H1 (cell line): ENCODE data around the gene LEPR.
A peak's percentile ranks its signal among the peaks of the same experiment; 100 is the strongest.

Source experiments
- BRCA1 ChIP-seq: IDR thresholded peaks from 2 replicates; pipeline ENCODE4 v1.6.1; 2012; ENCODE audit warnings: low read depth, low read length, improper control_type of control experiment
- CREB1 ChIP-seq: IDR thresholded peaks from 2 replicates; pipeline ENCODE4 v1.6.1; 2012; ENCODE audit warnings: inconsistent platforms
- CTCF ChIP-seq, 3 experiments: IDR thresholded peaks; 1 replicate in 2 of 3; 2 replicates in 1 of 3; pipeline versions ENCODE4 v1.5.1 to v1.6.1; 2011; ENCODE audit warnings: low read length in 3 of 3, mild to moderate bottlenecking in 3 of 3, inconsistent platforms in 2 of 3, low read depth in 1 of 3, moderate library complexity in 1 of 3; ENCODE audit not compliant: insufficient read depth in 1 of 3; ENCODE audit errors: control extremely low read depth in 1 of 3
- MAFK ChIP-seq: IDR thresholded peaks from 2 replicates; pipeline ENCODE4 v1.6.1; 2012; ENCODE audit warnings: low read depth, mild to moderate bottlenecking, improper control_type of control experiment, low read length
- POLR2A ChIP-seq, 2 experiments: IDR thresholded peaks; 1 replicate in 1 of 2; 2 replicates in 1 of 2; pipeline ENCODE4 v1.6.1; 2011; ENCODE audit warnings: low read depth in 2 of 2, low read length in 2 of 2, mild to moderate bottlenecking in 2 of 2; ENCODE audit errors: control extremely low read depth in 1 of 2
- POLR2AphosphoS5 ChIP-seq: IDR thresholded peaks from 2 replicates; pipeline ENCODE4 v1.6.1; 2011; ENCODE audit warnings: low read depth, low read length
- RFX5 ChIP-seq: IDR thresholded peaks from 2 replicates; pipeline ENCODE4 v1.6.1; 2011; ENCODE audit warnings: low read depth, low read length, improper control_type of control experiment, borderline replicate concordance
- SP1 ChIP-seq: IDR thresholded peaks from 2 replicates; pipeline ENCODE4 v1.6.1; 2011; ENCODE audit warnings: low read depth, low read length
- SUZ12 ChIP-seq: fragments of 200-600 bp; sonication (generic); IDR thresholded peaks from 2 replicates; pipeline ENCODE4 v1.6.1; 2012; ENCODE audit warnings: mild to moderate bottlenecking, inconsistent platforms, low read length, moderate library complexity, mixed read lengths
- TF ChIP-seq, protein P1 (sequence below): IDR thresholded peaks from 2 replicates; pipeline ENCODE4 v1.6.1; 2012; ENCODE audit warnings: inconsistent platforms
- TF ChIP-seq, protein P2 (sequence below): IDR thresholded peaks from 2 replicates; pipeline ENCODE4 v1.6.1; 2011; ENCODE audit warnings: low read length, improper control_type of control experiment

DNA sequence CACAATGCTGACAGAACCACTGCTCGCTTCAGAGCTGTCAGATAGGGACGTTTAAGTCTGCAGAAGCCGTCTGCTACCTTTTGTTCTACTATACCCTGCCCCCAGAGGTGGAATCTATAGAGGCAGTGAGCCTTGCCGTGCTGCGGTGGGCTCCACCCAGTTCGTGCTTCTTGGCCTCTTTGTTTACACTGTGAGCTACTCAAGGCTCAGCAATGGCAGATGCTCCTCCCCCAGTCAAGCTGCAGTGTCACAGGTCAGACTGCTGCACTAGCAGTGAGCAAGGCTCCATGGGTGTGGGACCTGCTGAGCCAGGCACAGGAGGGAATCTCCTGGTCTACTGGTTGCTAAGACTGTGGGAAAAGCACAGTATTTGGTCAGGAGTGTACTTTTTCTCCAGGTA lies 47.1 kb downstream of the LEPR start:
- TF ChIP-seq BRCA1 (no peak), MAFK (no peak), POLR2A (IDR thresholded peaks at IDR 0.05; ENCODE audit: control extremely low read depth in 1 of 2, low read depth in 2 of 2, low read length in 2 of 2) (no peak), CTCF (IDR thresholded peaks at IDR 0.05; ENCODE audit: control extremely low read depth in 1 of 3, insufficient read depth in 1 of 3, low read depth in 1 of 3, low read length in 3 of 3) (peak in 2 of 3 experiments; percentile 34 to 44; a peak in 3 of 4 replicates), RFX5 (no peak), SUZ12 (no peak), CREB1 (no peak), POLR2AphosphoS5 (no peak), SP1 (0 out of 2 replicates have a peak, but pooled peaks have one; percentile 35)
- TF ChIP-seq, protein P1, sequence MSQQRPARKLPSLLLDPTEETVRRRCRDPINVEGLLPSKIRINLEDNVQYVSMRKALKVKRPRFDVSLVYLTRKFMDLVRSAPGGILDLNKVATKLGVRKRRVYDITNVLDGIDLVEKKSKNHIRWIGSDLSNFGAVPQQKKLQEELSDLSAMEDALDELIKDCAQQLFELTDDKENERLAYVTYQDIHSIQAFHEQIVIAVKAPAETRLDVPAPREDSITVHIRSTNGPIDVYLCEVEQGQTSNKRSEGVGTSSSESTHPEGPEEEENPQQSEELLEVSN: no peak
- TF ChIP-seq, protein P2, sequence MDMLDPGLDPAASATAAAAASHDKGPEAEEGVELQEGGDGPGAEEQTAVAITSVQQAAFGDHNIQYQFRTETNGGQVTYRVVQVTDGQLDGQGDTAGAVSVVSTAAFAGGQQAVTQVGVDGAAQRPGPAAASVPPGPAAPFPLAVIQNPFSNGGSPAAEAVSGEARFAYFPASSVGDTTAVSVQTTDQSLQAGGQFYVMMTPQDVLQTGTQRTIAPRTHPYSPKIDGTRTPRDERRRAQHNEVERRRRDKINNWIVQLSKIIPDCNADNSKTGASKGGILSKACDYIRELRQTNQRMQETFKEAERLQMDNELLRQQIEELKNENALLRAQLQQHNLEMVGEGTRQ: no peak
